ENCODE data around the gene CEACAM6. TPM values are rescaled to one million over a fixed set of nuclear protein-coding genes. Genes with fewer than 3 reads are reported as not detected.
"Not testable (repeated sequence)": the region's sequence is repeated elsewhere in the genome, so short reads cannot be mapped to it uniquely, and the experiment has no call there.

The CEACAM6 gene
- total and polyA plus RNA-seq, 9 donors: 0.07 to 0.84 (median 0.23) TPM; not detected in 4

DNA sequence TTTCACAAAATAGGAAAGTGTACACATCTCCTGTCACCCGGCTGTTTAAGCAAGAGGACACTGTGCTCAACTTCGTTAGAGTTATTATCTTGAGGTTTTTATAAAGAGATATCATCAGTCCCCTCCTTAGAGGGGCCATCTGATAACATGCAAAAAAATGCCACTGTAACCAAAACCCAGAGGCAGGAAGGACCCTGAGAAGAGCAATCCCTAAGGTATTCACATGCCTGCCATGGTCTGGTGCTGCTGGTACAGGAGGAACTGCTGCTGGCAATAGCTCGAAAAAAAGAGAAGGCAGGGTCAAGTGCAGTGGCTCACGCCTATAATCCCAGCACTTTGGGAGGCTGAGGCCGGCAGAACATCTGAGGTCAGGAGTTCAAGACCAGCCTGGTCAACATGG, 28.3 kb downstream of the CEACAM6 start:
- DNase-seq: no peak
- WGBS, 3 donors: 46 to 55% (median 54%) methylated on average over 5 of the region's 5 CpGs
- Histone ChIP-seq H3K27me3 (no peaks in the 10 kb centered on the region), H3K4me3 (no peak overlapping the region), H3K36me3 (no peaks in the 10 kb centered on the region), H3K4me1 (ENCODE audit: insufficient read depth) (no peaks in the 10 kb centered on the region), H3K9me3 (no peaks in the 10 kb centered on the region), H3K27ac (no peak overlapping the region)
- intact Hi-C loops (cut with DNase I): no loop called here
- TF ChIP-seq EP300 (IDR thresholded peaks at IDR 0.05): no peak

DNA sequence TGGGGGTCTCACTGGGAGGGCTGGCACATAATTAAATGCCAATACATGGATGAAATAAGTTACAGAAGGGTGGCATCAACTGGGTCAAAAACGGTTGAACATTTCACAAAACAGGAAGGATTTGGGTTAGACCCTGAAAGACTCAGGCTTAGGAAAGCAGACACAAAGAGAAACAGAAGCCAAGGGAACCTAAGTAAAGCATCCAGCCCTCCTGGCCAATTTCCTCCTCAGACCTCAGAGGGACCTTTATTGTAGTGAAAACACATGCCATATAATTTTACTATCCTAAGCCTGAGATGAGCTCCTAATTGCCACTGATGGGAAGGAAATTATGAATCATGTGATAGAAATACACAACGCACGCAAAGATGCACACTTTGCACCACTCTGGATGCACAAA, 29.0 kb downstream of the CEACAM6 start:
- WGBS, 3 donors: 64 to 66% (median 65%) methylated on average over 3 of the region's 3 CpGs
- TF ChIP-seq EP300 (IDR thresholded peaks at IDR 0.05): no peak
- no peak for TF ChIP-seq CTCF (IDR thresholded peaks at IDR 0.05)
- TF ChIP-seq POLR2A (IDR thresholded peaks at IDR 0.05): no peak
- Histone ChIP-seq H3K9me3 (no peaks in the 10 kb centered on the region), H3K4me3 (no peak overlapping the region), H3K36me3 (no peaks in the 10 kb centered on the region), H3K27ac (no peak overlapping the region), H3K27me3 (no peaks in the 10 kb centered on the region), H3K4me1 (ENCODE audit: insufficient read depth) (no peaks in the 10 kb centered on the region)
- intact Hi-C loops (cut with DNase I): no loop called here
- DNase-seq: no peak

- no peaks in the 10 kb centered on the region for H3K9me3 ChIP-seq
- TF ChIP-seq CTCF (IDR thresholded peaks at IDR 0.05) (no peak), POLR2A (IDR thresholded peaks at IDR 0.05) (no peak), EP300 (IDR thresholded peaks at IDR 0.05) (no peak)
- H3K4me3 ChIP-seq: no peak overlapping the region
- no peaks in the 10 kb centered on the region for H3K36me3 ChIP-seq
- intact Hi-C loops (cut with DNase I): no loop called here
- no peaks in the 10 kb centered on the region for H3K4me1 ChIP-seq (ENCODE audit: insufficient read depth)
- DNase-seq: no peak
- H3K27ac ChIP-seq: no peak overlapping the region
- H3K27me3 ChIP-seq: no peaks in the 10 kb centered on the region
- 46 to 60% (median 58%) methylated on average over 4 of the region's 4 CpGs for WGBS, 3 donors
Measured at GRCh38 chr19:41784743-41785142, 29.4 kb downstream of the CEACAM6 start.

- Histone ChIP-seq H3K27me3 (no peaks in the 10 kb centered on the region), H3K9me3 (no peaks in the 10 kb centered on the region), H3K4me1 (ENCODE audit: insufficient read depth) (no peaks in the 10 kb centered on the region), H3K27ac (no peak overlapping the region), H3K36me3 (no peaks in the 10 kb centered on the region), H3K4me3 (no peak overlapping the region)
- TF ChIP-seq EP300 (IDR thresholded peaks at IDR 0.05): no peak
- WGBS, 3 donors: 1% methylated on average over 10 of the region's 10 CpGs
- peak in 1 of 5 donors; percentile 24 for DNase-seq
- intact Hi-C loops (cut with DNase I): no loop called here
Measured at GRCh38 chr19:41785653-41786052, 30.3 kb downstream of the CEACAM6 start.

GRCh38 chr19:41787055-41787454, 31.7 kb downstream of the CEACAM6 start:
- Histone ChIP-seq H3K4me3 (no peak overlapping the region), H3K27me3 (no peaks in the 10 kb centered on the region), H3K4me1 (ENCODE audit: insufficient read depth) (no peaks in the 10 kb centered on the region), H3K36me3 (no peaks in the 10 kb centered on the region), H3K27ac (no peak overlapping the region), H3K9me3 (no peaks in the 10 kb centered on the region)
- no peak for DNase-seq
- 59 to 61% (median 59%) methylated on average over 7 of the region's 7 CpGs for WGBS, 3 donors
- no peak for TF ChIP-seq POLR2A (IDR thresholded peaks at IDR 0.05)
- TF ChIP-seq CTCF (IDR thresholded peaks at IDR 0.05): no peak
- no peak for TF ChIP-seq EP300 (IDR thresholded peaks at IDR 0.05)
- intact Hi-C loops (cut with DNase I): no loop called here

- H3K9me3 ChIP-seq; H3K27me3 ChIP-seq; H3K36me3 ChIP-seq; H3K27ac ChIP-seq; H3K4me3 ChIP-seq; intact Hi-C loops (cut with DNase I); DNase-seq; H3K4me1 ChIP-seq (ENCODE audit: insufficient read depth): not testable (repeated sequence)
- WGBS, 3 donors: no CpG with 5 or more reads among the region's 1 CpG
Measured at GRCh38 chr19:41788518-41788917, 33.2 kb downstream of the CEACAM6 start.

GRCh38 chr19:41789053-41789452, 33.7 kb downstream of the CEACAM6 start:
- H3K4me3 ChIP-seq; H3K36me3 ChIP-seq; H3K27ac ChIP-seq; DNase-seq; H3K9me3 ChIP-seq; intact Hi-C loops (cut with DNase I); H3K27me3 ChIP-seq; H3K4me1 ChIP-seq (ENCODE audit: insufficient read depth): not testable (repeated sequence)
- WGBS, 3 donors: 67 to 71% (median 68%) methylated on average over 3 to 5 of the region's 5 CpGs

All from ovary (tissue), 9 donors.